Measurements from ENCODE around the gene UBE2I.

DNA sequence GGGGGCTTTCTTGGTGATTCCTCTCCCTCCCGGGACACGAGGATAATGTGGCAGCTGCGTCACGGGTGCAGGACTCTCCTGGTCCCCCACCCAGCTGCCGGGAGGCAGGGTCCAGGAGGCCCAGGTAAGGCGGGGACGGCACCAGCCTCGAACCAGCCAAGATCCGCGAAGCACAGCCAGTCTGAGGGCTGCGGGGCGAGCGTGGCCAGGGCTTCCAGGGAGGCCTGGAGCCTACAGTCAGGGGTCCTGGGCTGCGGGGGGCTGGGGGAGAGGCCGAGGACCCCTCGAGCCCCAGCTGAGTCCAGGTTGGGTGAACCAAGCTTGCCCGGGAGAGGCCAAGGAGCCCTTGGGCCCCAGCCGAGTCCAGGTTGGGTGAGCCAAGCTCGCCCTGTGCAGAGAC is 43.6 kb upstream of the UBE2I start:
- TF ChIP-seq POLR2A (IDR thresholded peaks at IDR 0.05) = no peak
- no peak for TF ChIP-seq CTCF (IDR thresholded peaks at IDR 0.05)
